GM19240 (cell line): ENCODE results near the gene PKD1L1.

ENCODE experiments used
- DNase-seq: peaks from one replicate; pipeline ENCODE4 v3.0.0; 2011; ENCODE audit warnings: low spot score; ENCODE audit not compliant: insufficient read length

PKD1L1 gene

GRCh38 chr7:47741984-47742383 lies 206.3 kb downstream of the PKD1L1 start:
- DNase-seq: no peak

GRCh38 chr7:47739891-47740290 lies 208.4 kb downstream of the PKD1L1 start:
- no peak for DNase-seq

GRCh38 chr7:47739301-47739875 lies 208.9 kb downstream of the PKD1L1 start:
- DNase-seq: no peak

GRCh38 chr7:47738563-47739166 lies 209.6 kb downstream of the PKD1L1 start:
- no peak for DNase-seq

GRCh38 chr7:47737601-47738000 lies 210.7 kb downstream of the PKD1L1 start:
- DNase-seq: no peak

- no peak for DNase-seq
Measured at GRCh38 chr7:47735431-47736345, 212.6 kb downstream of the PKD1L1 start.

GRCh38 chr7:47734949-47735291 lies 213.3 kb downstream of the PKD1L1 start:
- DNase-seq: no peak

GRCh38 chr7:47734287-47734948 lies 213.8 kb downstream of the PKD1L1 start:
- no peak for DNase-seq

GRCh38 chr7:47730142-47730541 lies 218.1 kb downstream of the PKD1L1 start:
- DNase-seq: no peak

- no peak for DNase-seq
Measured at GRCh38 chr7:47726047-47726726, 222.1 kb downstream of the PKD1L1 start.

- no peak for DNase-seq
Measured at GRCh38 chr7:47725031-47725780, 223.1 kb downstream of the PKD1L1 start.
